SK-N-SH (cell line): ENCODE results near the gene BBS4. TPM values are rescaled to one million over a fixed set of nuclear protein-coding genes. Genes with fewer than 3 reads are reported as not detected.
"Not testable (repeated sequence)": the region's sequence is repeated elsewhere in the genome, so short reads cannot be mapped to it uniquely, and the experiment has no call there.

Experiments used
- CTCF ChIA-PET: fragments of 300-600, 350-600 bp; formaldehyde crosslinking; extraction: SDS; loops from one replicate; lab custom pipeline; 2021; lab: Yijun Ruan, JAX
- POLR2A ChIA-PET: fragments of 350-600 bp; sonication (Branson Sonifier 250); formaldehyde crosslinking; extraction: SDS; loops from one replicate; lab custom pipeline; 2020; ENCODE audit warnings: antibody characterized with exemption, inconsistent platforms; lab: Yijun Ruan, JAX
- DNase-seq: peaks from one replicate; pipeline ENCODE4 v3.0.0; 2012
- H2AFZ ChIP-seq: fragments of 200-600 bp; sonication (generic); 2 replicates; pipeline ENCODE4 v1.8.1; 2016; ENCODE audit warnings: antibody characterized with exemption, mild to moderate bottlenecking, low read depth
- H3F3A ChIP-seq: fragments of 200-600 bp; sonication (generic); replicated peaks from 2 replicates; pipeline ENCODE3; 2016; ENCODE audit warnings: antibody characterized with exemption, mild to moderate bottlenecking; ENCODE audit not compliant: insufficient read depth
- H3K27ac ChIP-seq, 2 experiments: fragments of 200-500 bp in 1 of 2; fragments of 200-600 bp in 1 of 2; sonication (Bioruptor generic) in 1 of 2; sonication (generic), shearing (Covaris generic) in 1 of 2; 2 replicates each; pipeline versions ENCODE4 v1.5.1 to v1.6.1; 2014 to 2016; ENCODE audit warnings: low read depth in 2 of 2, inconsistent platforms in 1 of 2, low read length in 1 of 2, mild to moderate bottlenecking in 1 of 2, mixed read lengths in 1 of 2
- H3K27me3 ChIP-seq: fragments of 200-600 bp; sonication (generic), shearing (Covaris generic); 2 replicates; pipeline ENCODE4 v1.6.1; 2016; ENCODE audit warnings: mixed run types; ENCODE audit not compliant: insufficient read depth
- H3K36me3 ChIP-seq, 2 experiments: fragments of 200-500 bp in 1 of 2; fragments of 200-600 bp in 1 of 2; sonication (Bioruptor generic) in 1 of 2; sonication (generic) in 1 of 2; replicated peaks in 1 of 2; 2 replicates each; pipeline versions ENCODE3 to v1.5.1; 2014 to 2016; ENCODE audit warnings: low read length in 1 of 2, mild to moderate bottlenecking in 1 of 2; ENCODE audit not compliant: insufficient read depth in 2 of 2, control insufficient read depth in 1 of 2
- H3K4me1 ChIP-seq, 2 experiments: fragments of 200-500 bp in 1 of 2; fragments of 200-600 bp in 1 of 2; sonication (Bioruptor generic) in 1 of 2; sonication (generic), shearing (Covaris generic) in 1 of 2; 2 replicates each; pipeline versions ENCODE4 v1.5.1 to v1.6.1; 2014 to 2016; ENCODE audit warnings: low read depth in 1 of 2, low read length in 1 of 2, mixed run types in 1 of 2; ENCODE audit not compliant: insufficient read depth in 2 of 2, control insufficient read depth in 1 of 2
- H3K4me2 ChIP-seq: fragments of 200-600 bp; sonication (generic), shearing (Covaris generic); 2 replicates; pipeline ENCODE4 v1.6.1; 2017; ENCODE audit warnings: mixed run types
- H3K4me3 ChIP-seq, 2 experiments: fragments of 200-500 bp in 1 of 2; fragments of 200-600 bp in 1 of 2; sonication (Bioruptor generic) in 1 of 2; sonication (generic), shearing (Covaris generic) in 1 of 2; 2 replicates each; pipeline versions ENCODE4 v1.5.1 to v1.8.1; 2014 to 2016; ENCODE audit warnings: low read depth in 2 of 2, inconsistent platforms in 1 of 2, low read length in 1 of 2, mild to moderate bottlenecking in 1 of 2, mixed read lengths in 1 of 2, moderate library complexity in 1 of 2
- H3K79me2 ChIP-seq: fragments of 200-600 bp; sonication (generic); 2 replicates; pipeline ENCODE4 v1.8.1; 2017; ENCODE audit warnings: mild to moderate bottlenecking; ENCODE audit not compliant: insufficient read depth
- H3K9ac ChIP-seq: fragments of 200-600 bp; sonication (generic); 2 replicates; pipeline ENCODE4 v1.6.1; 2017; ENCODE audit warnings: mixed run types
- H3K9me2 ChIP-seq: fragments of 200-600 bp; sonication (generic); 2 replicates; pipeline ENCODE4 v1.6.1; 2017; ENCODE audit warnings: mixed run types
- H3K9me3 ChIP-seq: fragments of 200-600 bp; sonication (generic); 2 replicates; pipeline ENCODE4 v1.6.1; 2017; ENCODE audit warnings: mixed run types, mild to moderate bottlenecking, moderate library complexity
- H4K20me1 ChIP-seq: fragments of 200-600 bp; sonication (generic); 2 replicates; pipeline ENCODE4 v1.6.1; 2017; ENCODE audit warnings: mild to moderate bottlenecking, mixed run types; ENCODE audit not compliant: insufficient read depth
- WGBS: methylation state at CpG from one replicate; pipeline ENCODE4 v1.1.6; 2017; ENCODE audit warnings: low lambda C conversion rate; 5-methylcytosine and 5-hydroxymethylcytosine counted together
- polyA plus RNA-seq, 3 experiments: library from polyadenylated mRNA; depleted of rRNA; stranded (reverse); fragments of >200 nt; gene quantifications; 2 replicates each; pipeline ENCODE4 v1.2.3, GENCODE V29; 2012

The BBS4 gene
- polyA plus RNA-seq, 1 of the 3 experiments (the other 2 are of a cell fraction): 18.5 TPM

DNA sequence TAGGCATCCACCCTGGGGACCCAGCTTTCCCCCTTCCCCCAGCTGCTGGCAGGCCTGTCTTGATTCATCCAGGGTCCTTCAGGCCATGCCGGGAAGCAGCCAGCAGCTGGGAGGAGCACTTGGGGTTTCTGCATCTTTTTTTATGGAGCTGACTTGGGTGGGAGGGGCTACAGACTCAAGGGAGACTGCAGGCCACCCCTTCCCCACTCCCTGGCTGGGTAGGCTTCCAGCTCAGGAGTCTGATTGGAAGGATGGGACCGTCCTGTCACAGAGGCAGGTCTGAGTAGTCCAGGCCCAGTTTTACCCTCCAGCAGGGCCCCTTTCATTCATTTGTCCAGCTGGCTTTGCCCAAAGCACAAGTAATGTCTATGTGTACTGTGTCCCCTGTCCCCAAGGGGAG lies 43.7 kb upstream of the BBS4 start:
- H3K4me3 ChIP-seq, H3K27ac ChIP-seq, H3K9me2 ChIP-seq, H3K36me3 ChIP-seq, DNase-seq, H3K79me2 ChIP-seq, H3K9me3 ChIP-seq, H4K20me1 ChIP-seq, H2AFZ ChIP-seq, H3K27me3 ChIP-seq, H3F3A ChIP-seq, H3K4me2 ChIP-seq, CTCF ChIA-PET, POLR2A ChIA-PET, H3K4me1 ChIP-seq, H3K9ac ChIP-seq: not testable (repeated sequence)
- no CpG with 5 or more reads among the region's 2 CpGs for WGBS

DNA sequence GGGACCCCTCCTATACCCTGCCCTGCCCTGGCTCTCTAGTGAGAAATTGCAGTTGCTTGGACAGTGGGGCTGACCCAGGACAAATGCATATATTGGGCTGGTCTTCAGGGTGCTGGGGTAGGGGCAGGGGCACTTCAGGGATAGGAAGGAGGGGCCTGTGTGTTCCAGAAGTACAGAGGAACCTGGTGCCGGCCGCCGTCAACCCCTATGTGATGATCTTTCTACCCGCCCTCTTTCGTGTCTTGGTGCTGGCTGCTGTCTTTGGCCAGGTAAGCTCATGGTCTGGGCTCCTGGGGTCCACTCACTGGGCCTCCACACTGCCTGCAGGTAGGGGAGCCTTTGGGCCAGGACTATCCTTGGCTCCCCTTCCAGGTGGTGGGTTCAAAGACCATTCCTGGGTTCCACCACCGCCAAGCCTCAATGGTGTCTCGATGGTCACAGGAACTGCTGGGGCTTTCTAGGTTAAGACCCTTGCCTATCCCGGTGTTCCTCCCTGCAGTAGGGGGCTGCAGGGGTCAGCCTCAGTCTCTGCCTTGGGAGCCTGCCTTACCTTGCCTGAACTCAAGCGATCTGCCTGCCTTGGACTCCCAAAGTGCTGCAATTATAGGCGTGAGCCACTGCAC lies 37.3 kb upstream of the BBS4 start:
- H3K27ac ChIP-seq, H3K9ac ChIP-seq, POLR2A ChIA-PET, H3K79me2 ChIP-seq, H3K9me3 ChIP-seq, H3K36me3 ChIP-seq, H3K27me3 ChIP-seq, H3K4me3 ChIP-seq, DNase-seq, H3K9me2 ChIP-seq, CTCF ChIA-PET, H3K4me2 ChIP-seq, H2AFZ ChIP-seq, H4K20me1 ChIP-seq, H3F3A ChIP-seq, H3K4me1 ChIP-seq: not testable (repeated sequence)
- WGBS: 63% methylated on average over 6 of the region's 10 CpGs

DNA sequence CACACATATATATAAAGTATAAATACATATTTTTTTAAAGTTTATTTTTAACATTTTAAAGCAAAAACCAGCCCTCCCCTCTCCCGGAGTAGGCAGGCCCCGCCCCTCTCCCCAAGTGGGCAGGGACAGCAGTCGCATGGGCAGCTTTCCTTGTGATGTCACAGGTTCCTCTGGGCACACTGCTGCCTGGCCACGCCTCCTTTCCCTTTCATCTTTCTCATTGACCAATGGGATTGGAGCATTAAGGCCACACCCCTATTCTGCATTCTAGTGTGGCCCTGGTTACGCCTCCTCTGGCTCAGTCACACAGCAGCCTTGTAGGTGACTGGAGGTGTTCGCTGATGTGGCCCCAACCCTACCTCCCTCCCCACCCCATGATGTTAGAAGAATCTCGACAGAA lies 31.6 kb upstream of the BBS4 start, which contains the start of gene GOLGA6B:
TSS of gene GOLGA6B (plus strand) at position 301 of the 400 bp plus-strand sequence. CDS start at position 342, 41 bp downstream.
- H3K27me3 ChIP-seq, H4K20me1 ChIP-seq, H3K9ac ChIP-seq, H2AFZ ChIP-seq, DNase-seq, H3K4me3 ChIP-seq, H3F3A ChIP-seq, H3K79me2 ChIP-seq, H3K27ac ChIP-seq, CTCF ChIA-PET, H3K4me2 ChIP-seq, H3K4me1 ChIP-seq, H3K9me2 ChIP-seq, H3K36me3 ChIP-seq, H3K9me3 ChIP-seq, POLR2A ChIA-PET: not testable (repeated sequence)
- no CpG with 5 or more reads among the region's 7 CpGs for WGBS

DNA sequence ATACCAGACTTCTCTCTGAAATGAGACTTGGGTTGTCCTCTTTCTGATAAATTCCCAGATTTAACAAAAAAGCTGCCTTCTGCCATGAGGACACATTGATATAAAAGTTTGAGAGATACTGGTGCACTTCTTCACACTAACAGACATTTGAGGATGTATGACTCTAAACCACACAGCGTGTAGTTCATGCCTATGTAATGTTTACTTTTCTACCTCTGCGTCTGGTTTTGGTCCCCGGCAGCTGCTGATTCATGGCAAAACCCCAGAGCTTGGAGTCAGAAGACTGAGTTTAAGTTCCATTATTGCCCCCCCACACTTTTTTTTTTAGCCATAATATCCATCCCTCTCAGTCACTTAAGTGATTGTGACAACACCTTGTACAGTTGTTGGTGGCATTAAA lies 30.0 kb upstream of the BBS4 start:
- WGBS: no CpG with 5 or more reads among the region's 3 CpGs
- H3F3A ChIP-seq, H3K4me1 ChIP-seq, POLR2A ChIA-PET, H3K27ac ChIP-seq, H2AFZ ChIP-seq, H3K4me2 ChIP-seq, CTCF ChIA-PET, H3K9ac ChIP-seq, H3K36me3 ChIP-seq, H3K4me3 ChIP-seq, H3K79me2 ChIP-seq, H4K20me1 ChIP-seq, H3K27me3 ChIP-seq, H3K9me2 ChIP-seq, DNase-seq, H3K9me3 ChIP-seq: not testable (repeated sequence)

DNA sequence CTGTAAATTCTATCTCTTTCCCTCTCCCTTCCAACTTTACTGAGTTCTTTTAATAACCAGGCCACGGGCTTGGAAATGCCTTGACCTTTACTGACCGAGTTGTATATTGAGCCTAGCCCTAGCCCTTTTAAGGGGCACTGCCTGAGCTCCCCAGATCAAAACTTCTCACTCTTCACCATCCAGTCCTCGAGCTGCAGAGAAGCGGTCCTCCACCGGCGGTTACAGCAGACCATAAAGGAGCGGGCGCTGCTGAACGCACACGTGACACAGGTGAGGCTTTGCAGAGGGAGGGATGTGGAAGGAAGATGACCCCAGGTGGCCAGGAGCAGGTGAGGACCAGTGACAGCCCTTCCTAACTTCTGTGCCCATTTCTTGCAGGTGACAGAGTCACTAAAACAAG lies 24.9 kb upstream of the BBS4 start:
- not testable (repeated sequence) for H3F3A ChIP-seq

DNA sequence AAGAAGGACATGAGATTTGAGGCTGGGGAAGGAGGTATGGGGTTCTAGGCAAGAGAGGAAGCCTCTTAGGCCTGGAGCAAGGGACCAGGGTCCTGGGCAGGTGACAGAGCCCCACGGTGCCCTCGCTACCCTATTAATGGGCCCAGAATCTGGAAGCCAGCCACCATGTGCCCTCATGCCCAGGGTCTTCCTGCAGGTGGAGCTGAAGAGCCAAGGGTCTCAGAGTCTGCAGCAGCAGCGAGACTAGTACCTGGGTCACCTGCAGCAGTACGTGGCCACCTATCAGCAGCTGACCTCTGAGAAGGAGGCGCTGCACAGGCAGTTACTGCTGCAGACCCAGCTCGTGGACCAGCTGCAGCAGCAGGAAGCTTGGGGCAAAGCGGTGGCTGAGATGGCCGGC lies 22.1 kb upstream of the BBS4 start:
- H3K79me2 ChIP-seq, H4K20me1 ChIP-seq, H3K9ac ChIP-seq, H2AFZ ChIP-seq, H3F3A ChIP-seq, DNase-seq, H3K27ac ChIP-seq, CTCF ChIA-PET, H3K36me3 ChIP-seq, H3K9me2 ChIP-seq, H3K4me3 ChIP-seq, H3K4me1 ChIP-seq, H3K4me2 ChIP-seq, H3K27me3 ChIP-seq, POLR2A ChIA-PET, H3K9me3 ChIP-seq: not testable (repeated sequence)
- no CpG with 5 or more reads among the region's 8 CpGs for WGBS

More for the DNA sequence above, 24.9 kb upstream of the BBS4 start:
- H3K27me3 ChIP-seq, H3K4me3 ChIP-seq, CTCF ChIA-PET, H3K27ac ChIP-seq, H4K20me1 ChIP-seq, H3K79me2 ChIP-seq, H3K9ac ChIP-seq, H3K4me2 ChIP-seq, POLR2A ChIA-PET, H3K9me2 ChIP-seq, H3K36me3 ChIP-seq, H2AFZ ChIP-seq, H3K9me3 ChIP-seq, H3K4me1 ChIP-seq, DNase-seq: not testable (repeated sequence)
- WGBS: 69% methylated on average over 10 of the region's 10 CpGs
